Upper lobe of left lung (tissue), 4 donors: ENCODE measurements around the gene COL18A1.
"Not testable (repeated sequence)": the region's sequence is repeated elsewhere in the genome, so short reads cannot be mapped to it uniquely, and the experiment has no call there.

Experiments used
- POLR2AphosphoS5 ChIP-seq, 2 donors: sonication (generic); formaldehyde crosslinking; IDR thresholded peaks; one replicate each; pipeline ENCODE4 v1.5.1; 2017; ENCODE audit warnings: antibody characterized with exemption in 2 of 2
- TF ChIP-seq, protein P1 (sequence below), 6 experiments: fragments of 450-650 bp in 4 of 6; fragments of 200-600 bp in 2 of 6; sonication (generic) in 2 of 6; IDR thresholded peaks; one replicate each; pipeline ENCODE4 v1.5.1; 2016 to 2019; ENCODE audit warnings: antibody characterized with exemption in 6 of 6

DNA sequence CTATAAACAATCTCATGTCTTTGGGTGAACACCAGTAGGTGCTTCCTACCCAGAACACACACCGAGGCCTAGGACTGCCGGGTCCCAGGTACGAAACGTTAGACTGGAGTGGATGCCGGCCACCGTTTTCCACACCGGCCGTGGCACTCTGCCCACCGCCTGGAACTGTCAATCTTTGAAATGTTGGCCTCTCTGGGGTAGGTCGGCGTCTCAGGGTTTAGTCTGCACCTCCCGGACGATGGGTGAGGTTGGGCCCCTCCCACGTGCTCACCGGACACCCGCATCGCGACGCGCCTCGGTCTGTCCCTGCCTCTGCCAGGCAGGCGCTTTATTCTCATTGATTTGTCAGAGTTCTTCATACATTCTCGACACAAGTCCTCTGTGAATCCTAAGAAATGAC lies 35.9 kb upstream of the COL18A1 start:
- TF ChIP-seq, protein P1, sequence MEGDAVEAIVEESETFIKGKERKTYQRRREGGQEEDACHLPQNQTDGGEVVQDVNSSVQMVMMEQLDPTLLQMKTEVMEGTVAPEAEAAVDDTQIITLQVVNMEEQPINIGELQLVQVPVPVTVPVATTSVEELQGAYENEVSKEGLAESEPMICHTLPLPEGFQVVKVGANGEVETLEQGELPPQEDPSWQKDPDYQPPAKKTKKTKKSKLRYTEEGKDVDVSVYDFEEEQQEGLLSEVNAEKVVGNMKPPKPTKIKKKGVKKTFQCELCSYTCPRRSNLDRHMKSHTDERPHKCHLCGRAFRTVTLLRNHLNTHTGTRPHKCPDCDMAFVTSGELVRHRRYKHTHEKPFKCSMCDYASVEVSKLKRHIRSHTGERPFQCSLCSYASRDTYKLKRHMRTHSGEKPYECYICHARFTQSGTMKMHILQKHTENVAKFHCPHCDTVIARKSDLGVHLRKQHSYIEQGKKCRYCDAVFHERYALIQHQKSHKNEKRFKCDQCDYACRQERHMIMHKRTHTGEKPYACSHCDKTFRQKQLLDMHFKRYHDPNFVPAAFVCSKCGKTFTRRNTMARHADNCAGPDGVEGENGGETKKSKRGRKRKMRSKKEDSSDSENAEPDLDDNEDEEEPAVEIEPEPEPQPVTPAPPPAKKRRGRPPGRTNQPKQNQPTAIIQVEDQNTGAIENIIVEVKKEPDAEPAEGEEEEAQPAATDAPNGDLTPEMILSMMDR (IDR thresholded peaks at IDR 0.05): not testable (repeated sequence)
- TF ChIP-seq POLR2AphosphoS5 (IDR thresholded peaks at IDR 0.05): not testable (repeated sequence)
